ENCODE measurements around the gene LSM5. TPM values are rescaled to one million over a fixed set of nuclear protein-coding genes. Genes with fewer than 3 reads are reported as not detected.
A peak's percentile ranks its signal among the peaks of the same experiment; 100 is the strongest.

Gene LSM5
- total and polyA plus RNA-seq, 9 of the 15 experiments (the other 6 are each of a cell fraction or from before 2014, with no cell fraction given) = 36.3 to 620 (median 186) TPM

GRCh38 chr7:32490127-32490796 is at the start of gene LSM5 (continued):
- TF ChIP-seq, protein P1, sequence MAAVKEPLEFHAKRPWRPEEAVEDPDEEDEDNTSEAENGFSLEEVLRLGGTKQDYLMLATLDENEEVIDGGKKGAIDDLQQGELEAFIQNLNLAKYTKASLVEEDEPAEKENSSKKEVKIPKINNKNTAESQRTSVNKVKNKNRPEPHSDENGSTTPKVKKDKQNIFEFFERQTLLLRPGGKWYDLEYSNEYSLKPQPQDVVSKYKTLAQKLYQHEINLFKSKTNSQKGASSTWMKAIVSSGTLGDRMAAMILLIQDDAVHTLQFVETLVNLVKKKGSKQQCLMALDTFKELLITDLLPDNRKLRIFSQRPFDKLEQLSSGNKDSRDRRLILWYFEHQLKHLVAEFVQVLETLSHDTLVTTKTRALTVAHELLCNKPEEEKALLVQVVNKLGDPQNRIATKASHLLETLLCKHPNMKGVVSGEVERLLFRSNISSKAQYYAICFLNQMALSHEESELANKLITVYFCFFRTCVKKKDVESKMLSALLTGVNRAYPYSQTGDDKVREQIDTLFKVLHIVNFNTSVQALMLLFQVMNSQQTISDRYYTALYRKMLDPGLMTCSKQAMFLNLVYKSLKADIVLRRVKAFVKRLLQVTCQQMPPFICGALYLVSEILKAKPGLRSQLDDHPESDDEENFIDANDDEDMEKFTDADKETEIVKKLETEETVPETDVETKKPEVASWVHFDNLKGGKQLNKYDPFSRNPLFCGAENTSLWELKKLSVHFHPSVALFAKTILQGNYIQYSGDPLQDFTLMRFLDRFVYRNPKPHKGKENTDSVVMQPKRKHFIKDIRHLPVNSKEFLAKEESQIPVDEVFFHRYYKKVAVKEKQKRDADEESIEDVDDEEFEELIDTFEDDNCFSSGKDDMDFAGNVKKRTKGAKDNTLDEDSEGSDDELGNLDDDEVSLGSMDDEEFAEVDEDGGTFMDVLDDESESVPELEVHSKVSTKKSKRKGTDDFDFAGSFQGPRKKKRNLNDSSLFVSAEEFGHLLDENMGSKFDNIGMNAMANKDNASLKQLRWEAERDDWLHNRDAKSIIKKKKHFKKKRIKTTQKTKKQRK (IDR thresholded peaks at IDR 0.05; ENCODE audit: borderline replicate concordance, low read depth, low read length) = no peak; the same call in 1 of the 2 replicates
- no peak for TF ChIP-seq KHSRP (IDR thresholded peaks at IDR 0.05)
- TF ChIP-seq POLR2AphosphoS2 (IDR thresholded peaks at IDR 0.05; ENCODE audit: low read length) = peak; percentile 78; the same call in 1 of the 2 replicates
- TF ChIP-seq EZH2 (IDR thresholded peaks at IDR 0.05; ENCODE audit: borderline replicate concordance, low read depth, low read length) = no peak
- TF ChIP-seq SIN3A (IDR thresholded peaks at IDR 0.05; ENCODE audit: borderline replicate concordance in 2 of 2, control insufficient read depth in 1 of 2, low read depth in 2 of 2, low read length in 2 of 2) = peak; percentile 58 to 81; a peak in 3 of 4 replicates
- TF ChIP-seq E2F1 (CRISPR knock-in tag; IDR thresholded peaks at IDR 0.05) = no peak; the same call in 1 of the 2 replicates
- no peak for TF ChIP-seq ZNF445 (CRISPR knock-in tag; IDR thresholded peaks at IDR 0.05; ENCODE audit: low read depth)
- TF ChIP-seq SMAD3 (CRISPR knock-in tag; conservative IDR thresholded peaks at IDR 0.05) = no peak
- TF ChIP-seq WHSC1 (IDR thresholded peaks at IDR 0.05; ENCODE audit: low read length) = no peak
- TF ChIP-seq, protein P2, sequence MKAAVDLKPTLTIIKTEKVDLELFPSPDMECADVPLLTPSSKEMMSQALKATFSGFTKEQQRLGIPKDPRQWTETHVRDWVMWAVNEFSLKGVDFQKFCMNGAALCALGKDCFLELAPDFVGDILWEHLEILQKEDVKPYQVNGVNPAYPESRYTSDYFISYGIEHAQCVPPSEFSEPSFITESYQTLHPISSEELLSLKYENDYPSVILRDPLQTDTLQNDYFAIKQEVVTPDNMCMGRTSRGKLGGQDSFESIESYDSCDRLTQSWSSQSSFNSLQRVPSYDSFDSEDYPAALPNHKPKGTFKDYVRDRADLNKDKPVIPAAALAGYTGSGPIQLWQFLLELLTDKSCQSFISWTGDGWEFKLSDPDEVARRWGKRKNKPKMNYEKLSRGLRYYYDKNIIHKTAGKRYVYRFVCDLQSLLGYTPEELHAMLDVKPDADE (conservative IDR thresholded peaks at IDR 0.05; ENCODE audit: control insufficient read depth, low read depth, low read length) = no peak
- TF ChIP-seq RBM15 (IDR thresholded peaks at IDR 0.05; ENCODE audit: insufficient read depth, low read length) = no peak
- TF ChIP-seq JUNB (CRISPR knock-in tag; conservative IDR thresholded peaks at IDR 0.05) = no peak
- TF ChIP-seq MYC (IDR thresholded peaks at IDR 0.05; ENCODE audit: low read depth, low read length) = peak; percentile 64
- no peak for TF ChIP-seq MYC (CRISPR knock-in tag; IDR thresholded peaks at IDR 0.05; ENCODE audit: borderline replicate concordance, low read depth)
- 0 out of 2 replicates have a peak, but pooled peaks have one; percentile 41 for TF ChIP-seq E2F3 (CRISPR knock-in tag; IDR thresholded peaks at IDR 0.05)
- no peak for TF ChIP-seq ZNF174 (CRISPR knock-in tag; IDR thresholded peaks at IDR 0.05)
- no peak for TF ChIP-seq FOS (IDR thresholded peaks at IDR 0.05; ENCODE audit: extremely low read depth, insufficient read length)
- no peak for TF ChIP-seq IRF9 (tag; IDR thresholded peaks at IDR 0.05)
- TF ChIP-seq ELF1 (tag; IDR thresholded peaks at IDR 0.05) = peak; percentile 91
- TF ChIP-seq ZNF3 (CRISPR knock-in tag; IDR thresholded peaks at IDR 0.05) = no peak

Measured in K562 (cell line).